ENCODE results near the gene CAMTA1. TPM values are rescaled to one million over a fixed set of nuclear protein-coding genes. Genes with fewer than 3 reads are reported as not detected.

CAMTA1 gene
- total RNA-seq, 1 experiment from 2014 or later: 69.5 TPM

- no peak for TF ChIP-seq CTCF (IDR thresholded peaks at IDR 0.05 in 2 of 3, conservative IDR thresholded peaks at IDR 0.05 in 1 of 3; ENCODE audit: borderline replicate concordance in 1 of 3, insufficient read depth in 1 of 3, low read depth in 2 of 3, low read length in 2 of 3)
- no peak for TF ChIP-seq EGR1 (IDR thresholded peaks at IDR 0.05; ENCODE audit: low read depth)
- TF ChIP-seq FOSL1 (IDR thresholded peaks at IDR 0.05; ENCODE audit: low read depth): no peak
- no peak for TF ChIP-seq EZH2 (IDR thresholded peaks at IDR 0.05)
These were observed 809.6 kb downstream of the CAMTA1 start (continued) for GRCh38 chr1:7594714-7595295.

DNA sequence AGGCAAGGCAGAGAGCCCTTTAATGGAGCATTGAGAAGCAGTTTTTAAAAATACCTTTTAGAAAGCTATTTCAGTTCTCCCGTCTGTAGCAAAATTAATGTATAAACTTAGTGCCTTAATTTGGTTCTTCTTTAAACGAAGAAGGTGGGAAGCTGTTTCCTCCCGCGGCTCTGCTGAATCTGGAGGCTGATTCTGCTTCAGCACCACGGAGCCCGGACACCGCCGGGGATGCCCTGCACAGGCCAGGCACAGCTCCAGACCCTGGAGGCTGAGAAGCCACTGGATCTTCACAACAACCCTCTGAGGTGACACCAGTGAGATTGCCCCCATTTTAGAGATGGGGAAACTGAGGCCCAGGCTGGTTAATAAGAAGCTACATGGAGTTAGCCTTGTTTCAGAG lies 810.1 kb downstream of the CAMTA1 start:
- POLR2A ChIA-PET: no interaction called here
- Histone ChIP-seq H3K79me2 (ENCODE audit: insufficient read depth, low read length) (no peaks in the 10 kb centered on the region), H3K9me2 (ENCODE audit: insufficient read depth) (no peaks in the 10 kb centered on the region), H3K4me2 (ENCODE audit: low read length) (no peak overlapping the region), H3K9ac (ENCODE audit: low read length) (no peak overlapping the region), H3K9me3 (ENCODE audit: control insufficient read depth in 1 of 2, insufficient read depth in 1 of 2, low read depth in 1 of 2, low read length in 2 of 2) (no peaks in the 10 kb centered on the region), H3K4me3 (replicated peaks in 1 of 2; ENCODE audit: low read depth in 1 of 2, low read length in 2 of 2) (no peak overlapping the region), H3K27ac (ENCODE audit: low read depth, low read length) (no peak overlapping the region), H3K36me3 (ENCODE audit: control insufficient read depth in 1 of 2, insufficient read depth in 2 of 2, low read length in 2 of 2) (no peaks in the 10 kb centered on the region), H2AFZ (ENCODE audit: low read depth, low read length, poor library complexity, severe bottlenecking) (no peak overlapping the region), H3K27me3 (ENCODE audit: insufficient read depth, low read length) (no peaks in the 10 kb centered on the region; the same call in 1 of the 2 replicates), H3K4me1 (ENCODE audit: control insufficient read depth in 1 of 2, insufficient read depth in 2 of 2, low read length in 2 of 2) (no peaks in the 10 kb centered on the region), H4K20me1 (ENCODE audit: insufficient read depth) (no peaks in the 10 kb centered on the region)
- TF ChIP-seq, protein P1, sequence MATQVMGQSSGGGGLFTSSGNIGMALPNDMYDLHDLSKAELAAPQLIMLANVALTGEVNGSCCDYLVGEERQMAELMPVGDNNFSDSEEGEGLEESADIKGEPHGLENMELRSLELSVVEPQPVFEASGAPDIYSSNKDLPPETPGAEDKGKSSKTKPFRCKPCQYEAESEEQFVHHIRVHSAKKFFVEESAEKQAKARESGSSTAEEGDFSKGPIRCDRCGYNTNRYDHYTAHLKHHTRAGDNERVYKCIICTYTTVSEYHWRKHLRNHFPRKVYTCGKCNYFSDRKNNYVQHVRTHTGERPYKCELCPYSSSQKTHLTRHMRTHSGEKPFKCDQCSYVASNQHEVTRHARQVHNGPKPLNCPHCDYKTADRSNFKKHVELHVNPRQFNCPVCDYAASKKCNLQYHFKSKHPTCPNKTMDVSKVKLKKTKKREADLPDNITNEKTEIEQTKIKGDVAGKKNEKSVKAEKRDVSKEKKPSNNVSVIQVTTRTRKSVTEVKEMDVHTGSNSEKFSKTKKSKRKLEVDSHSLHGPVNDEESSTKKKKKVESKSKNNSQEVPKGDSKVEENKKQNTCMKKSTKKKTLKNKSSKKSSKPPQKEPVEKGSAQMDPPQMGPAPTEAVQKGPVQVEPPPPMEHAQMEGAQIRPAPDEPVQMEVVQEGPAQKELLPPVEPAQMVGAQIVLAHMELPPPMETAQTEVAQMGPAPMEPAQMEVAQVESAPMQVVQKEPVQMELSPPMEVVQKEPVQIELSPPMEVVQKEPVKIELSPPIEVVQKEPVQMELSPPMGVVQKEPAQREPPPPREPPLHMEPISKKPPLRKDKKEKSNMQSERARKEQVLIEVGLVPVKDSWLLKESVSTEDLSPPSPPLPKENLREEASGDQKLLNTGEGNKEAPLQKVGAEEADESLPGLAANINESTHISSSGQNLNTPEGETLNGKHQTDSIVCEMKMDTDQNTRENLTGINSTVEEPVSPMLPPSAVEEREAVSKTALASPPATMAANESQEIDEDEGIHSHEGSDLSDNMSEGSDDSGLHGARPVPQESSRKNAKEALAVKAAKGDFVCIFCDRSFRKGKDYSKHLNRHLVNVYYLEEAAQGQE (IDR thresholded peaks at IDR 0.05; ENCODE audit: low read depth): peak; percentile 29; the same call in 1 of the 2 replicates
- TF ChIP-seq EGR1 (IDR thresholded peaks at IDR 0.05; ENCODE audit: low read depth) (no peak), SP1 (IDR thresholded peaks at IDR 0.05; ENCODE audit: low read depth) (no peak)
- ATAC-seq (no peak), DNase-seq (ENCODE audit: low read depth, low spot score) (no peak)
- no TSS peak for BruUV-seq (replicated peaks)
- RAD21 ChIA-PET (ENCODE audit: low non-redundant PET in 1 of 2, low total read pairs in 2 of 2, uncharacterized antibody in 2 of 2, unreplicated experiment in 2 of 2): no interaction called here
- CTCF ChIA-PET: no interaction called here
- intact Hi-C loops (cut with micrococcal nuclease): no loop called here

Measured in HCT116 (cell line).